HG02885 (cell line): Measurements from ENCODE around the gene ZNF320.
A peak's percentile ranks its signal among the peaks of the same experiment; 100 is the strongest.
"Not testable (repeated sequence)": the region's sequence is repeated elsewhere in the genome, so short reads cannot be mapped to it uniquely, and the experiment has no call there.

ENCODE experiments used
- ATAC-seq: cut with Tn5 transposase; IDR thresholded peaks from one replicate; pipeline ENCODE4 v1.9.1; 2021; ENCODE audit warnings: mild to moderate bottlenecking; ENCODE audit not compliant: unreplicated experiment, poor library complexity

The ZNF320 gene

DNA sequence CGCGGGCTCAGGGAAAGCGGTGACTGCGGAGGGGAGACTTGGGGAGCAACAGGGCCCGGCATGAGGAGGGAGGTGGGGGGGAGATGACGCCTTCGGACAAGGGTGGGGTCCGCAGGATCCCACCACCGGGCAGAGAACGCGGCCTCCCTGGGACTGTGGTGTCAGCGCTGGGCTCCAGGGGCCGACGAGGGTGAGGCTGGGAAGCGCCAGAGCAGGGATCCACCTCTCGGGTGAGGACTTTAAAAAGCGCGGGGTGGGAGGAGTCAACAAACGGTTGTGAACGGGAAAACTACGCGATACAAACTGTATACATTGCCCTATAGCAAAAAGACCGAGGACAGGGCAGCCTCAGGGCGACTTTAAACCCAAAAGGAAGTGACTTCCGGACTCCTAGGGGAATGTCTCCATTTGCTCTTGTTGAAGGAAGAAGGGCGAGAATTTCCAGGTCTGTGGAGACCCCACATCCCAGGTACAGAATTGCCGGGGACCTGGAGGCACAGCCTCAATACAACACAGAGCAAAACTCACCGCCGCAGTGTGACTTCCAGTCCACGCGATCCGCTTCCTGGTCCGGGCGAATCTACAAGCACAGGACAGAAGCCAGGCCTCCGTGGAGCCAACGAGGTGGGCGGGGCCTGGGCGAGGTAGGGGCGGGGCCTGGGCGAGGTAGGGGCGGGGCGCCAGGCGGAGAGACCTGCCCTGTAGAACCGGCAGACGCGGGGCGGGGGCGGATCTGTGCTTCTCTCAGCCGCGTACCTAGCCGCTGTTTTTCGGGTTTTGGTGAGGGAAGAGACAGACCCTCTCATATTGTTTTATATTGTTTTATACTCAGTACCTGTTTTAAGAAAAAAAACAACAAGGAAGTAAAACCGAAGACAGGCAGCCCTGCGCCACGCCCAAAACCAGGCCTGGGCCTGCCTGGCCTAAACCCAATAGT, 25.7 kb upstream of the ZNF320 start, which contains the start of gene ZNF888:
Gene ZNF888 (minus strand): TSS at position 588 of the 937 bp plus-strand sequence. CDS start 5,555 bp downstream, outside the sequence.
- ATAC-seq: peak; percentile 98

GRCh38 chr19:52917531-52917930, 20.1 kb upstream of the ZNF320 start:
- ATAC-seq: no peak

DNA sequence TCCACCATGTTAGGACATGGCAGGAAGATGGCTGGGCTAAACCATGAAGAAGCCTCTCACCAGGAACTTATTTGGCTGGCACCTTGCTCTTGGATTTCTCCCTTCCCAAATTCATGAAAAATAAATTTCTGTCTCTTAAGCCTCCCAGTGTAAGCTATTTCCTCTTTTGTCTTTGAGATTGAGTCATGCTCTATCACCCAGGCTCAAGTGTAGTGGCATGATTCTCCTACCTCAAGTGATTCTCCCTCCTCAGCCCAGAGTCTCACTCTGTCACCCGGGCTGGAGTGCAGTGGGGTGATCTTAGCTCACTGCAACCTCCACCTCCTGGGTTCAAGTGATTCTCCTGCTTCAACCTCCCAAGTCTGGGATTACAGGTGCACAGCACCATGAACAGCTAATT, 13.2 kb upstream of the ZNF320 start:
- ATAC-seq: no peak

DNA sequence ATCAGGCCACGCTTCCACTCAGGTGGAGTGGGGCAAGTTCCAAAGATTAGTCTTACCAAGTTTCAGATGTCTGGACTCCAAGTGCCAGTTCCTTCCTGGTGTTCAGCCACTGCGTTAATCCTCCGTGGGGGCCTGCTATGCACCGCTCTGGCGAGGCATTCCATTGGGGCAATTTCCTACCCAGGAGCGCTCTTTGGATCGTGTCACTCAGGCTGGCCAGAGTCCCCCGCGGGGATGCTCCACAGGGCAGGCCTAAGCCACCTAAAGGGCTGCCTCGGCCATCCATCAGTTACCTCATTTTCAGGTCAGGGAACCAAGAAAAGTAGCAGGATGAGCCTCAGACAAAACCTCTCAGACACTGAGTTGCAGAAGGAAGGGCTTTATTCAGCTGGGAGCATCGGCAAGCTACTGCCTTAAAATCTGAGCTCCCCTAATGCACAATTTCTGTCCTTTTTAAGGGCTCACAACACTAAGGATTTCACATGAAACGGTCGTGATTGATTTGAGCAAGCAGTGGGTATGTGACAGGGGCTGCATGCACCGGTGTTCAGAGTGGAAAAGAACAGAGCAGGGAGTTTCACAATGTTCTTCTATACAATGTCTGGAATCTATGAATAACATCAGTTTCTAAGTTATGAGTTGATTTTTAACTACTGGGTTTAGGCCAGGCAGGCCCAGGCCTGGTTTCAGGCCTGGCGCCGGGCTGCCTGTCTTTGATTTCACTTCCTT, 6.8 kb upstream of the ZNF320 start:
- ATAC-seq: not testable (repeated sequence)

- ATAC-seq: no peak
Observed at GRCh38 chr19:52901842-52902241, 4.4 kb upstream of the ZNF320 start.

GRCh38 chr19:52898596-52898995, 1.2 kb upstream of the ZNF320 start:
- ATAC-seq: not testable (repeated sequence)

- ATAC-seq: no peak
Observed at GRCh38 chr19:52898101-52898500, 666 bp upstream of the ZNF320 start.

- ATAC-seq: no peak
Observed at GRCh38 chr19:52896431-52897137, 851 bp downstream of the ZNF320 start.

- ATAC-seq: no peak
Observed at GRCh38 chr19:52891336-52891735, 6.1 kb downstream of the ZNF320 start.

- ATAC-seq: no peak
Observed at GRCh38 chr19:52889931-52890330, 7.5 kb downstream of the ZNF320 start.

DNA sequence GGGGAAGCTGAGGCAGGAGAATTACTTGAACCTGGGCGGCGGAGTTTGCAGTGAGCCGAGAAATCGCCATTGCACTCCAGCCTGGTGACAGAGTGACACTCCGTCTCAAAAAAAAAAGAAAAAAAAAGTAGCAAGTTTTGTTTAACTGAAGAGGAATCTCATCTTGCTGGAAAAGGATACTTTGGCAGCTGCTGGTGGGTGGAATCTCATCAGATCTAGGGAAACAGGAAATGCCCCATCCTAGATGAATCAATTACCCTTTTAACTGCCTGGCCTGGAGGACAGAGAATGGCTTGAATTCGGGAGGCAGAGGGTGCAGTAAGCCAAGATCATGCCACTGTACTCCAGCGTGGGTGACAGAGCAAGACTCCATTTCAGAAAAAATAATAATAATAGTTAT, 8.4 kb downstream of the ZNF320 start:
- ATAC-seq: no peak

DNA sequence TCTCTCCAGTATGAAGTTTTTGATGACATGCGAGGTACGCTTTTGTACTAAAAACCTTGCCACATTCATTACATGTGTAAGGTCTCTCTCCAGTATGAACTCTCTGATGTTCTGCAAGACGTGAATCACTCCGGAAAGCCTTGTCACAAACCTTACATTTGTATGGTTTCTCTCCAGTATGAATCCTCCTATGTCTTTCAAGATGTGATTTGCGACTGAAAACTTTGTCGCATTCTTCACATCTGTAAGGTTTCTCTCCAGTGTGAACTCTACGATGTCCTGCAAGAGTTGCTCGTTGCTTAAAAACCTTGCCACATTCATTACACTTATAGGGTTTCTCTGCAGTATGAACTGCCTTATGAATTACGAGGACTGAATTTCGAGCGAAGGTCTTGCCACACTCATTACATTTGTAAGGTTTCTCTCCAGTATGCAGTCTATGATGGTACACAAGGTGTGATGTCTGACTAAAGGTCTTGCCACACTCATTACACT, 16.5 kb downstream of the ZNF320 start:
- ATAC-seq: no peak

- ATAC-seq: not testable (repeated sequence)
Observed at GRCh38 chr19:52872996-52873395, 24.4 kb downstream of the ZNF320 start.

DNA sequence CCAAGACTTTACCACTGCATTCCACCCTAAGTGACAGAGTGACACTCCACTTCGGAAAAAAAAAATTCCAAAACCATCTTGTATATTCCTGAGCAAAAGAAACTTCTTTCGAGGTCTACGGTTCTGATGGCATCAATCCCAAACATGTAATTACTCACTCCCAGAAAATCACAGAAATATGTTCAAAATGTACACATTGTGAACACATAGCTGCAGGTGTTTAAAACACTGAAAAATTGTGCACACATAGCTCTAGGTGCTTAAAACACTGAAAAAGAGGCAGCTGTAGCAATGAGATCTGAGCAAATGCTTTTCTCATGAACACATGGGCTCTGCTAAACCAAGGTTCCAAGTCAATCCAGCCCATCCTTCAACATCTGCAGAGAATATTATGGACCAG, 26.0 kb downstream of the ZNF320 start:
- no peak for ATAC-seq

DNA sequence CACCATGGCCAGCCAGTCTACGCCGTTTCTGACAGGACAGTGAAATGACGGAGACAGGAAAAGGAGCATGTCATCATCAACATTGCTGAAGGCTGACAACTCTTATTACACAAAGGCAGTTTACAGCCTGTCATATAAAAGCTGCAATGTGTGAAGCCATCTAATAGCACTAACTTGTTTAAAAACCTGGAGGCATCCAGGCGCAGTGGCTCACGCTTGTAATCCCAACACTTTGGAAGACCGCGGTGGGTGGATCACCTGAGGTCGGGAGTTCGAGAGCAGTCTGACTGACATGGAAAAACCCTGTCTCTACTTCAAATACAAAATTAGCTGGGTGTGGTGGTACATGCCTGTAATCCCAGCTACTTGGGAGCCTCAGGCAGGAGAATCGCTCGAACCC, 29.4 kb downstream of the ZNF320 start:
- ATAC-seq: not testable (repeated sequence)

DNA sequence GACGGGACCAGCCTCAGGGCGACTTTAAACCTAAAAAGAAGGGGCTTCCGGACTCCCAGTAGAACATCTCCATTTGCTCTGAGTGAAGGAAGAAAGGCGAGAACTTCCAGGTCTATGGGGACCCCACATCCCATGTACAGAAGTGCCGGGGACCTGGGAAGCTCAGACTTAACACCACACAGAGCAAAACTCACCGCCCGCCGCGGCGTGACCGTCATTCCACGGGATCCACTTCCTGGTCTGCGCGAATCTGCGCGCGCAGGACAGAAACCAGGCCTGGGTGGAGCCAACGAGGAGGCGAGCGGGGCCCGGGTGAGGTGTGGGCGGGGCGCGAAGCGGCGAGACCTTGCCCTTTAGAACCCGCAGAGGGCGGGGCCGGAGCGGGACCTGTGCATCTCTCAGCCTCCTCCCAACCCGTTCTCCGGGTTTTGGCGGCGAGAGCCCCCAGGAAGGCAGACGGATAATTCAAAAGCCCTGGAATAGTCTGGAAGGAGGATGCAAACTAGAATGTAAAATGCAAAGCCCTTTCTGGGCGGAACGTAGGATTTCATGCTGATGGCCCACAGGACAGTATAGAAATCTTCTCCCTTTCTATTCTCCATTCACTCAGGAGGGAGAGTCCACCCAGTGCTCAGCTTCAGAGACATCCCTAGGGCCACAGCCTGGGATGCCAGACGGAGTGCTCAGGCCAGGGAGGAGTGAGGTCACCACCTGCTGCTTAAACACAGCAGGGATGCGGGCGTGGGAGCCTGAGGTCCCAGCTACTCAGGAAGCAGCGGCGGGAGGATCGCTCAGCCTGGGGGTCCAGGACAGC, 39.9 kb downstream of the ZNF320 start, which contains the start of gene ZNF468:
Gene ZNF468 (minus strand): TSS at position 242 of the 814 bp plus-strand sequence. CDS start 3,347 bp downstream, outside the sequence.
- peak; percentile 99 for ATAC-seq

DNA sequence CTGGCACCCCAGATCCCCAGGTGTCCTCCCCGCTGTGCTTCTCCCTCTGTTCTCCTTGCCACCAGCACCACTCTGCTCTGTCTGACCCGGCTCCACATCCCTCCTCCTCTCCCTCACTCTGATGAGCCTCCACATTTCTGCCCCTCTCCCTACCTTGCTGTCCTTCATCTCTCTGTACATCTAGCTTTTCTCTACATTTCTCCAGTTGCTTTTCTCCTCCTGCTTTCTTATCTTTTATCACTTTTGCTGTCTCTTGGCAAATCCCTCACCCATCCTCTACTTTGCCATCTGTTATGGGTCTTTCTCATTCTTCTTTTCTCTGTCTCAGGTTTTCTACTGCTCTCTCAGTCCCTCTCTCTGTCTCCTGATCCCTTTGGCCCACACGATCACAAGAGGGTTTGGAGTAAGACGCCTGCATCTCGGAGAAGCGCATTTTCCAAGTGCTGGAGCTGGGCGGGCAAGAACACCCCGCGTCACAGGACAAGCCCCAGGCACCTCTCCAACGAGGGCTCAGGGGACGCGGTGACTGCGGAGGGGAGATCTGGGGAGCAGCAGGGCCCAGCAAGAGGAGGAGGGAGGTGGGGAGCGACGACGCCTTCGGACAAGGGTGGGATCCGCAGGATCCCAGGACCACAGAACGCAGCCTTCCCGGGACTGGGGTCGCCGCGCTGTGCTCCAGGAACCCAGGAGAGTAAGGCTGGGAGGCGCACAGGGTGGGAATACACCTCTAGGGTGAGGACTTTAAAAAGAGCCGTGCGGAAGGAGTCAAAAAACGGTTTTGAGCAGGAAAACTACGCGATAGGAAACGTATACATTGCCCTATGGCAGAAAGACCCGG, 40.7 kb downstream of the ZNF320 start:
- ATAC-seq: peak; percentile 7
